Right renal cortex interstitium (tissue), 3 donors: Measurements from ENCODE around the gene ARHGAP42. TPM values are rescaled to one million over a fixed set of nuclear protein-coding genes. Genes with fewer than 3 reads are reported as not detected.

Source experiments
- DNase-seq, 3 donors: peaks; one replicate each; pipeline ENCODE4 v3.0.0-alpha.2; 2013; ENCODE audit warnings: low read depth in 3 of 3, low spot score in 2 of 3
- polyA plus RNA-seq, 3 donors: library from polyadenylated mRNA; unstranded; fragments of 120-200 nt; gene quantifications; one replicate each; pipeline ENCODE4 v1.2.1, GENCODE V29; 2013; ENCODE audit not compliant: insufficient read length in 3 of 3

The ARHGAP42 gene
- polyA plus RNA-seq, 3 donors = 29.4 to 33.9 (median 32.3) TPM

- DNase-seq = no peak
Measured at GRCh38 chr11:100757646-100758045, 70.6 kb downstream of the ARHGAP42 start.

GRCh38 chr11:100759106-100759505, 72.0 kb downstream of the ARHGAP42 start:
- no peak for DNase-seq

- DNase-seq = no peak
Measured at GRCh38 chr11:100759856-100760255, 72.8 kb downstream of the ARHGAP42 start.

GRCh38 chr11:100760744-100761143, 73.7 kb downstream of the ARHGAP42 start:
- DNase-seq = no peak

GRCh38 chr11:100761841-100762240, 74.8 kb downstream of the ARHGAP42 start:
- DNase-seq = no peak

GRCh38 chr11:100766764-100767163, 79.7 kb downstream of the ARHGAP42 start:
- DNase-seq = no peak

- no peak for DNase-seq
Measured at GRCh38 chr11:100769165-100769564, 82.1 kb downstream of the ARHGAP42 start.

- DNase-seq = no peak
Measured at GRCh38 chr11:100769617-100770016, 82.5 kb downstream of the ARHGAP42 start.

GRCh38 chr11:100774132-100774531, 87.0 kb downstream of the ARHGAP42 start:
- no peak for DNase-seq

- DNase-seq = no peak
Measured at GRCh38 chr11:100774859-100775258, 87.8 kb downstream of the ARHGAP42 start.

- no peak for DNase-seq
Measured at GRCh38 chr11:100776212-100776896, 89.3 kb downstream of the ARHGAP42 start.

GRCh38 chr11:100777103-100777502, 90.0 kb downstream of the ARHGAP42 start:
- no peak for DNase-seq

- DNase-seq = no peak
Measured at GRCh38 chr11:100777736-100778135, 90.6 kb downstream of the ARHGAP42 start.

- DNase-seq = no peak
Measured at GRCh38 chr11:100778166-100778785, 91.2 kb downstream of the ARHGAP42 start.

GRCh38 chr11:100780470-100780869, 93.4 kb downstream of the ARHGAP42 start:
- no peak for DNase-seq

- no peak for DNase-seq
Measured at GRCh38 chr11:100785148-100785983, 98.3 kb downstream of the ARHGAP42 start.

- no peak for DNase-seq
Measured at GRCh38 chr11:100788561-100789295, 101.6 kb downstream of the ARHGAP42 start.

GRCh38 chr11:100789500-100789899, 102.4 kb downstream of the ARHGAP42 start:
- DNase-seq = no peak

GRCh38 chr11:100790073-100790472, 103.0 kb downstream of the ARHGAP42 start:
- no peak for DNase-seq

GRCh38 chr11:100791103-100791502, 104.0 kb downstream of the ARHGAP42 start:
- DNase-seq = no peak

GRCh38 chr11:100791860-100792259, 104.8 kb downstream of the ARHGAP42 start:
- no peak for DNase-seq
